Fibroblast of lung (primary cell): ENCODE measurements around the gene VTA1.

Source experiments
- CTCF ChIP-seq, 2 donors: IDR thresholded peaks in 1 of 2; conservative IDR thresholded peaks in 1 of 2; 1 replicate in 1 of 2; 2 replicates in 1 of 2; pipeline ENCODE4 v1.5.1; 2011 to 2012; ENCODE audit warnings: low read length in 2 of 2, control low read depth in 1 of 2, inconsistent platforms in 1 of 2, low read depth in 1 of 2, mild to moderate bottlenecking in 1 of 2
- EZH2 ChIP-seq: IDR thresholded peaks from 2 replicates; pipeline ENCODE4 v1.5.1; 2012; ENCODE audit warnings: low read length, control low read depth, mild to moderate bottlenecking; ENCODE audit errors: missing control alignments

DNA sequence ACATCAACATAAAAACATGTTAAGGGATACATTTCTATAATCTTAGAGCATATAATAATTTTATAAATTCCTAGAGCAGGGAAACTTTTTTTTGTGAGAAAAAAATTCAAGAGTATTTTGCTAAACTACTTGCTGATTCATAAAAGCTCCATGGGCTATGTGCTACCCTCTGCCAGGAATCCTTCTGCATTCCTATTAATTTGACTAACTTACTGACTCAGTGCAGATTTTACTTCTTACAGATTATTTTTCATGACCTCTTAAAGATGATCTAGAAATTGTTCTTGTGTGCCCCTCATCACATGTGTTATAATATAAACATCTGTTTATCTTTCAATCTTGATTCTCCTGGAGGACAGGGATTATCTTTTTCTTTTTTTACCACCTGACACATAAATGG lies 5.7 kb downstream of the VTA1 start:
- TF ChIP-seq CTCF (conservative IDR thresholded peaks at IDR 0.05 in 1 of 2, IDR thresholded peaks at IDR 0.05 in 1 of 2; ENCODE audit: low read depth in 1 of 2, low read length in 2 of 2) (no peak), EZH2 (no peak)
